Testis (tissue), 2 donors: ENCODE results near the gene CRYBB2.

Experiments
- CTCF ChIP-seq, 3 experiments: fragments of 450-650 bp in 2 of 3; fragments of 200-600 bp in 1 of 3; sonication (generic) in 1 of 3; IDR thresholded peaks; one replicate each; pipeline ENCODE4 v1.5.1; 2016 to 2019; ENCODE audit warnings: antibody characterized with exemption in 3 of 3, mild to moderate bottlenecking in 2 of 3, moderate library complexity in 1 of 3
- POLR2A ChIP-seq: fragments of 450-650 bp; IDR thresholded peaks from one replicate; pipeline ENCODE4 v1.6.1; 2017; ENCODE audit warnings: antibody characterized with exemption, mild to moderate bottlenecking, moderate library complexity

GRCh38 chr22:25223269-25223850 is 3.9 kb downstream of the CRYBB2 start:
- TF ChIP-seq CTCF (IDR thresholded peaks at IDR 0.05): no peak
- TF ChIP-seq POLR2A: no peak
